NCI-H2107 treated with DMSO at 0.1 percent for 48 hours (cell line): Measurements from ENCODE around the gene CCDC74A.
"Not testable (repeated sequence)": the region's sequence is repeated elsewhere in the genome, so short reads cannot be mapped to it uniquely, and the experiment has no call there.

ENCODE experiments used
- DNase-seq: peaks from one replicate; lab custom pipeline; 2025; ENCODE audit not compliant: unreplicated experiment; lab: John Stamatoyannopoulos, UW

The CCDC74A gene

GRCh38 chr2:131527131-131528001 lies at the start of gene CCDC74A:
Gene CCDC74A (plus strand): TSS chr2:131527888. CDS start chr2:131527971, 83 bp downstream.
- peak; percentile 1 for DNase-seq

GRCh38 chr2:131478074-131478849 lies 49.4 kb upstream of the CCDC74A start:
- not testable (repeated sequence) for DNase-seq

DNA sequence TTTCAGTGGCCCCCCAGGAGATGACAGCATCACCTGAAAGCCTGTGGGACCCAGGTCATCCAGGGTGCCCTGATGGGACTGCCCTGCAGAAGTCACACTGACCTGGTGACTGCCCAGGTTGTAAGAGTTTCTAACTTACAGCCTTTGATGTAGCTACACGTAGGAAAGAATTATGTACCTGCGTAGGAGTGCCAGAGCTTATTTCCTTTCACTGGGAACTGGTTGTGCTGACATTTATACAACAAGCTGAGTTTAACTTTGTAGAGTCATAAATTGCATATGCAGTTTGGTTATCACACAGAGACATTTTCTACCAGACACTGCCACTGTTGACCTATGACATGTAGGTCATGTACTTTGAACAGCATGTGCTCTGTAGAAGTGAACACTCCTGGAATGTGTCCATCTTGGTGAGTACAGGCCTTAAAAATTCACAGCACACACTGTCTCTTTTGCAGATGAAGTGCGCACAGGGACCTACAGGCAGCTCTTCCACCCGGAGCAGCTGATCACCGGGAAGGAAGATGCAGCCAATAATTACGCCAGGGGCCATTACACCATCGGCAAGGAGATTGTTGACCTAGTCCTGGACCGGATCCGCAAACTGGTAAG lies 48.7 kb upstream of the CCDC74A start:
- DNase-seq = not testable (repeated sequence)

- DNase-seq = not testable (repeated sequence)
Measured at GRCh38 chr2:131480351-131480750, 47.3 kb upstream of the CCDC74A start.

GRCh38 chr2:131482506-131483155 lies 45.1 kb upstream of the CCDC74A start:
- DNase-seq = not testable (repeated sequence)

GRCh38 chr2:131483981-131484820 lies 43.5 kb upstream of the CCDC74A start:
- not testable (repeated sequence) for DNase-seq

GRCh38 chr2:131484906-131485460 lies 42.7 kb upstream of the CCDC74A start:
- DNase-seq = not testable (repeated sequence)

DNA sequence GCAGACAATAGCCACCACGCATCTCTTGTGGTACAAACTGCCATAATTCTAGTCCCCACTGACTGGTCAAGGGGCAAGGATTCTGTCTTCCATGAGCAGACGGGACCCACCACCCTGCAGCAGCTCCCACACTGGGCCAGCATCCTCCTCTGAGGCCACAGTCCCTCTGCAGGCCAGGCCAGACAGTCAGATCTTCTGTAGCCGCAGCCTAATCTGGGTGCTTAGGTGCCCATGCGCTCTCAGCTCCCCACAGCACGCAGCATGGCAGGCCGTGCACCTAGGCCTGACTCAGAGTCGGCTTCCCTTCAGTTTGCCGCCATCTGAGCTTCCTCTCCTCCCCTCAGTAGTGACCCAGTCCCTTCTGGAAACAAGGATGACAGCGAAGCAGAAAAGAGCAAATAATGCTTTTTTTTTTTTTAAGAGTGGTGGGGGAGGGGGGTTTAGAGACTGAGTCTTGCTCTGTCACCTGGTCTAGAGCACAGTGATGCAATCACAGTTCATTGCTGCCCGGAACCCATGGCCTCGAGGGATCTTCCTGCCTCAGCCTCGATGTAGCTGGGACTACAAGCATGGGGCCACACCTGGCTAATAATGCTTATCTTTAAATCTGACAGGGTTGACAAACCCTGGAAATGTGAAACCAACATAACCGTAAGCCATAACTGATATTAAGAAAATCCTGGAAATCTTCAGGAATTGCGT lies 41.3 kb upstream of the CCDC74A start:
- not testable (repeated sequence) for DNase-seq

DNA sequence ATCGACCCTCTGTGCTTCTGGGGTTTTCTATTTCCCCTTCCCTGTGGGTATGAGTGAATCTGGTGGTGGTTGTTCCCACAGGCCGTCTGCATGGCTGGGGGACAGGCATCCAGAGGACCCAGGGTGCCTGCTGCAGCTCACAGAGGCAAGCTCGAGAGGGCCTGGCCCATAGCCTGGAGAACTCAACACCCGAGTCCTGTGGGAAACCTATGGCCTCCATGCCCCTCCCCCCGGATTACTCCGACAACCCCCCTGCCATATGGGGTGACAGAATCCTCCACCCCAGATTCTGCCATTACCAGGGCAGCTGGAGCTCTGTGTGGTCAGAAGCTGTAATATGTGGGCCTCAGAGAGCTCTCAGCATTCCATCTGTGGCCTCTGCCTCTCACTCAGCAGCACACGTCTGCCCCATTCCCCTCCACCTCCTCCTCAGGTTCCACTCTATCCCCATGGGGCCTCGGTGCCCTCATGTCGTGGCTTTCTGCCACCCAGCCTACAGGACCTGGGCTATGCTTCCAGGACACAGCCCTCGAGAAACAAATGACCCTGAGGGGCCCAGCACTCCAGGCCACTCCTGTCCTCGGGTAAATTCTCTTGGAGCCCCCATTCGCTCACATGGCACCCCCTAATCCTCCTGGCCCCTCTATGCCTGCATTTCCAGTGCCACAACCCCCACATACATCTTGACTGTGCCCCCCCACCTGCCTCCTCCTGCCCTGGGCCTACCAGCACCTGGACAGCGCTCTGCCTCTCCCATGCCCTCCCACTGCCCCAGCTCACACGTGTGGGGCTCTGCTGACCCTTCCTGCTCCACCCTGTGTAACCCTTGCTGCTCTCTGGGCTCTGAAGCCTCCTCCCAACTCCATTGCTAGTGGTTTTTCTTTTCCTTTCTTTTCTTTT lies 39.1 kb upstream of the CCDC74A start:
- peak; percentile 66 for DNase-seq

DNA sequence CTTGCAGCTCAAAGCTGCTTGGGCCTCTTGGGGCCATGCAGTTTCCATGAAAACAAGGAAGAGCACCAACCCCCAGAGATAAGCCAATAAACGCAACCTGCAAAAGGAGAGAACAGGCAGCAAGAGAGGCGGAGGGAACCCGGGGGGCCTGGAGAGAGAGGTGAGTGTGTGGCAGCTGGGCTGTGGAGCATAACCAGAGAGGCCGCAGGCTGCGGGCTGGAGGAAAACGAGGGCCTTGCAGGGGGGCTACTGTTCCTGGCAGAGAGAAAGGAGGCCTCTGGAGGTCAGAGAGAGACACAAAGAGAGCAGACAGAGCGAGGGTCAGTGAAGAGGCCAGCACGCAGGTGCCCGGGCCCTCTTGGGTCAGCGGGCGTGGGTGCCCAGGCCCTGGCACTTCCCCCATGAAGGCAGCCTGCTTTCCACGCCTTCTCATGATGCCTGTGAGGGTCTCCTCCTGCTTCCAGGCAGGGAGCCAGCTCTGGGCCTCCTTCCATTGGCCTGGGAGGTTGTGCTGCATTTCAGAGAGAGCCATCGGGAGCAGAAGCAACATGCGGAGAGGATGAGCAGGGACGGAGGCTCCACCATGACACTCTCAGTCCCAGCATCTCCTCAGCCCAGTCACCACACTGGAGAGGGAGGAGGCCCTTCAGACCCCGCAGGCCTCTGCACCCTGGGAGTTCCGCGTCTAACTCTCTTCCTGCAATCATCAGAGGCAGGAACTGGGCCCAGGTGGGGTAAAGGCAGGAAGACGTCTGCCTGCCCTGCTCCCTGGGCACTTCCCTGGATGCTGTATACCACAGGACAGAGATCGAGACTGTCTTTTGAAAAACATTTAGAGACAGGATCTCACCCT lies 36.8 kb upstream of the CCDC74A start:
- DNase-seq = peak; percentile 2

- DNase-seq = not testable (repeated sequence)
Measured at GRCh38 chr2:131491469-131491836, 36.2 kb upstream of the CCDC74A start.

- not testable (repeated sequence) for DNase-seq
Measured at GRCh38 chr2:131492015-131492417, 35.7 kb upstream of the CCDC74A start, which contains the start of gene MZT2A. Gene MZT2A (minus strand): TSS chr2:131492397. CDS start chr2:131492376, 21 bp downstream.

DNA sequence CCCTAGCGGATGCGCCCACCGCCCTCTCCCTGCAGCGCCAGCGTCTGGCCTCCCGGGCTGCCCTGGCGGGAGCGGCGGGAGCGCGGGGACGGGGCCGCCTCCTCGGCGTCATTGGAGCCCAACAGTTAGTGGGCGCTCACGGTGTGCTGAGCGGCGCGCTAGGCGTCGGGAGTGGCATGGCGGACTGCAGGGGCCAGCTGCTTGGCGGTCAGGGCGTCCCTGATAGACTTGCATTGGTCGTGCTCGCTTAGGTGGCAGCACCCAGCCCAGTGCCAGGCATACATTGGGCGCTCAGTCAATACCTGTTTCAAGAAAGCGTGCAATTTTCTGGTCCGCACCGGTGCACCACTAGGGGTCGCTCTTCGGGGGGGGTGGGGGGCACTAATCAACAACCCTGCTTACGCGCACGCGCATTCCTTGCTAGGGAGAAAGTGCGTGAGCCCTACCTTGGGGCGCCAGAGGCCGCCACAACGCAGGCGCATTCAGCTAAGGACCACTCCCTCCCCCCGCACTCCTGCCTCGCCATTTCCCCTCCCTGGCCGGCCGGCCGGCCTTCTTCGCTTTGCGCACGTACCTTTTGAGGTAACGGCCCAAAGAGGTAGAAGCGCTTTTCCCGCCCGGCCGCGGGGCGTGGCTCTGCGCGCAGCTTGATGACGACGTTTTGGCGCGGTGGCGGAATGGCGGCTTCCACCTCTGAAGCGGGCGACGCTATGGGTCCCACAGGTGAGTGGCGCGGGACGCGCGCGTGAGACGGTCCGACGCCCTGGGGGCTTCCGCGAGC lies 35.1 kb upstream of the CCDC74A start:
- DNase-seq = peak; percentile 85

DNA sequence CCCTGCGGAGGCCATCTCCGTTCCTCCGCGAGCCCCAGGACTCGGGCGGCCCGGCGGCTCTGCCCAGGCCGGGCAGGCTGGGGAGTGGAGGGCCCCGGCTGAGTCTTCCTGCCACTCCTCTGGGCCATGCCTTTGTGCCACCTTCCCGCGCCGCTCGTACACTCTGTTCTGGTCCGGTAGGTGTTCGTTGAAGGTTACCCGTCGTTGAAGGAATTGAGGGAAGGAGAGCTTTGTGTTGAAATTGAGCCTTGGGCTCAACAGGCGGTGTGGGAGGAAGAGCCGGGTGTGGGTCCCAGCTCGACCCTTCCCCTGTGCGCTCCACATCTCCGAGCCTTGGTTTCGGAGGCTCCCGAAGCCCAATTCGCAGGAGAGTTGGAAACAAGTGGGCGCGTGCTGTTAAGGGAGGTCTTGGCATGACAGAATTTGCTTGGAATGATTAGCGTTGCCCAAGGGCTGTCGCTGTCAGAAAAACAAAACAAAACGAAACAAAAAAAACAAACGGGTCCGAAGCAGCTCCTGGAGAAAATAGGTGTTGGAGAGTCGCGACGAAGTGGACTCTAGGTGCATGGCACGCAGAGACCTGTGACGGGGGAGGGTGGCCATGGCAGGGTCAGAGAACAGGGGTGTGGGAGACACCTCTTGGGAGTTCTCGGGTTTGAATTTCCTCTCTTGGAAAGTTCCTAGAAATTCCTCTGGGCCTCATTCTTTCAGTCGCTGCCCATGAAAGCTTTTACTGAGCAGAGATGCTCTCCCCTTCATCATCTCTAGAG lies 34.3 kb upstream of the CCDC74A start:
- DNase-seq = no peak

- not testable (repeated sequence) for DNase-seq
Measured at GRCh38 chr2:131495506-131495905, 32.2 kb upstream of the CCDC74A start.
